Right renal cortex interstitium (tissue), 3 donors: Measurements from ENCODE around the gene GPR34. TPM values are rescaled to one million over a fixed set of nuclear protein-coding genes. Genes with fewer than 3 reads are reported as not detected.

Experiments
- DNase-seq, 3 donors: peaks; one replicate each; pipeline ENCODE4 v3.0.0-alpha.2; 2013; ENCODE audit warnings: low read depth in 3 of 3, low spot score in 2 of 3
- polyA plus RNA-seq, 3 donors: library from polyadenylated mRNA; unstranded; fragments of 120-200 nt; gene quantifications; one replicate each; pipeline ENCODE4 v1.2.1, GENCODE V29; 2013; ENCODE audit not compliant: insufficient read length in 3 of 3

GPR34 gene
- polyA plus RNA-seq, 3 donors, result 4.8 to 6.2 (median 5.4) TPM

GRCh38 chrX:41730081-41730480 lies 41.3 kb downstream of the GPR34 start:
- DNase-seq, result no peak

- no peak for DNase-seq
Measured at GRCh38 chrX:41732260-41732659, 43.5 kb downstream of the GPR34 start.

- no peak for DNase-seq
Measured at GRCh38 chrX:41733939-41734338, 45.2 kb downstream of the GPR34 start.

GRCh38 chrX:41734530-41734929 lies 45.8 kb downstream of the GPR34 start:
- DNase-seq, result no peak

GRCh38 chrX:41737065-41737464 lies 48.3 kb downstream of the GPR34 start:
- DNase-seq, result no peak

GRCh38 chrX:41739871-41740270 lies 51.1 kb downstream of the GPR34 start:
- DNase-seq, result no peak

Other genes with a start within 250 kb of the GPR34 start
- not detected for gene NYX, start 241.6 kb upstream of the GPR34 start, polyA plus RNA-seq
- under 1 TPM; 0.08 to 0.19 (median 0.11) TPM for gene GPR82, start 35.2 kb downstream of the GPR34 start, polyA plus RNA-seq
- gene CASK, start 234.6 kb downstream of the GPR34 start, polyA plus RNA-seq, result 10 to 100 TPM; 53.2 to 56.8 (median 55.7) TPM